HepG2 (cell line): ENCODE measurements around the gene TMEM45A. TPM values are rescaled to one million over a fixed set of nuclear protein-coding genes. Genes with fewer than 3 reads are reported as not detected.

ENCODE experiments used
- ATAC-seq: fragments of 200-7000 bp; cut with Tn5 transposase; 3 replicates; pipeline ENCODE4 v1.9.1; 2020; ENCODE audit warnings: mild to moderate bottlenecking, moderate library complexity
- BruUV-seq: library from RNA; stranded (reverse); fragments of 400-500 nt; replicated peaks from 2 replicates; lab custom pipeline; 2021; lab: Mats Ljungman, UMichigan
- CTCF ChIA-PET: fragments of 300-600 bp; formaldehyde crosslinking; extraction: SDS; loops from one replicate; lab custom pipeline; 2021; ENCODE audit warnings: low total read pairs, inconsistent platforms, low intra/inter-chr PET ratio; lab: Yijun Ruan, JAX
- POLR2A ChIA-PET: fragments of 350-600 bp; sonication (Branson Sonifier 250); formaldehyde crosslinking; loops from one replicate; lab custom pipeline; 2020; ENCODE audit warnings: antibody characterized with exemption, inconsistent platforms; lab: Yijun Ruan, JAX
- DNase-seq: peaks from one replicate; pipeline ENCODE4 v3.0.0-alpha.2; 2015; ENCODE audit warnings: low spot score
- FAIRE-seq: peaks from 3 replicates; lab custom pipeline; 2011; peaks lifted over from hg19 to GRCh38; lab: Jason Lieb, UNC
- H2AFZ ChIP-seq: one replicate; pipeline ENCODE4 v1.6.1; 2011; ENCODE audit warnings: low read length, inconsistent platforms
- H3K27ac ChIP-seq: fragments of 300-600 bp; 3 replicates; pipeline ENCODE4 v1.8.0; 2011; ENCODE audit warnings: mixed run types, mild to moderate bottlenecking, mixed read lengths, low read length, inconsistent platforms; ENCODE audit not compliant: insufficient read depth; ENCODE audit errors: extremely low read length
- H3K27me3 ChIP-seq, 2 experiments: fragments of 200-600 bp in 1 of 2; 2 replicates in 1 of 2; 3 replicates in 1 of 2; pipeline versions ENCODE4 v1.6.0 to v1.8.0; 2011; ENCODE audit warnings: low read length in 2 of 2, mild to moderate bottlenecking in 2 of 2, moderate library complexity in 2 of 2, inconsistent platforms in 1 of 2; ENCODE audit not compliant: insufficient read depth in 2 of 2, control insufficient read depth in 1 of 2
- H3K36me3 ChIP-seq, 2 experiments: fragments of 200-600 bp in 1 of 2; replicated peaks in 1 of 2; 2 replicates in 1 of 2; 3 replicates in 1 of 2; pipeline versions ENCODE4 v1.5.1 to v1.8.0; 2011; ENCODE audit warnings: low read length in 2 of 2, inconsistent platforms in 1 of 2; ENCODE audit not compliant: insufficient read depth in 2 of 2, control insufficient read depth in 1 of 2
- H3K4me1 ChIP-seq: 2 replicates; pipeline ENCODE4 v1.5.1; 2012; ENCODE audit warnings: low read length, inconsistent platforms; ENCODE audit not compliant: insufficient read depth
- H3K4me2 ChIP-seq: 2 replicates; pipeline ENCODE4 v1.6.0; 2011; ENCODE audit warnings: low read depth, low read length, inconsistent platforms
- H3K4me3 ChIP-seq, 3 experiments: fragments of 200-600 bp in 1 of 3; sonication (generic), shearing (Covaris generic) in 1 of 3; replicated peaks in 1 of 3; 2 replicates each; pipeline ENCODE4 v1.5.1; 2011 to 2016; ENCODE audit warnings: low read length in 3 of 3, inconsistent platforms in 2 of 3, low read depth in 2 of 3, mild to moderate bottlenecking in 2 of 3, control low read depth in 1 of 3, mixed read lengths in 1 of 3; ENCODE audit not compliant: insufficient read depth in 1 of 3
- H3K79me2 ChIP-seq: one replicate; pipeline ENCODE4 v1.6.1; 2011; ENCODE audit warnings: low read length, inconsistent platforms; ENCODE audit not compliant: insufficient read depth
- H3K9ac ChIP-seq: 2 replicates; pipeline ENCODE4 v1.6.0; 2011; ENCODE audit warnings: mild to moderate bottlenecking, low read depth, low read length, inconsistent platforms; ENCODE audit not compliant: insufficient read depth
- H3K9me3 ChIP-seq: 2 replicates; pipeline ENCODE4 v1.5.1; 2012; ENCODE audit warnings: mild to moderate bottlenecking, low read length
- H4K20me1 ChIP-seq: 2 replicates; pipeline ENCODE4 v1.6.0; 2011; ENCODE audit warnings: inconsistent platforms, mild to moderate bottlenecking, low read length, moderate library complexity; ENCODE audit not compliant: insufficient read depth
- ATF5 ChIP-seq: sonication (generic); formaldehyde crosslinking; IDR thresholded peaks from 2 replicates; pipeline ENCODE4 v1.4.0; 2020; ENCODE audit warnings: mild to moderate bottlenecking, low read depth, missing genetic modification reagents
- GMEB2 ChIP-seq: IDR thresholded peaks from 2 replicates; pipeline ENCODE4 v1.6.1; 2016; ENCODE audit warnings: missing biosample characterization, missing genetic modification reagents, low read depth
- ZNF660 ChIP-seq: sonication (generic); formaldehyde crosslinking; IDR thresholded peaks from 2 replicates; pipeline ENCODE4 v1.5.1; 2020; ENCODE audit warnings: mild to moderate bottlenecking, low read depth, missing genetic modification reagents, borderline replicate concordance
- WGBS: methylation state at CpG from one replicate; pipeline ENCODE4 v1.1.6; 2017; ENCODE audit warnings: low lambda C conversion rate; 5-methylcytosine and 5-hydroxymethylcytosine counted together
- in situ Hi-C: cut with HindIII; loops from 2 replicates; pipeline ENCODE4 v1.10.0; 2017; ENCODE audit warnings: low pct_unique_long_range_greater_than_20kb; ENCODE audit not compliant: extremely low pct_ligation_motif_present
- intact Hi-C: fragments of 100-400 bp; cut with micrococcal nuclease; formaldehyde crosslinking; loops from one replicate; pipeline ENCODE4 v1.10.0; 2022; ENCODE audit not compliant: unreplicated experiment
- polyA plus RNA-seq, 8 experiments: library from polyadenylated mRNA; depleted of rRNA in 3 of 8; stranded (reverse) in 7 of 8; unstranded in 1 of 8; fragments of >200 nt; fragmentation: Illumina TruSeq in 4 of 8; extraction: Trizol in 4 of 8; gene quantifications; 2 replicates each; pipeline versions ENCODE4 v1.2.1 to v1.2.3, GENCODE V29; 2011 to 2016; ENCODE audit warnings: low read depth in 4 of 8, missing spikeins in 1 of 8, mixed read lengths in 1 of 8; ENCODE audit not compliant: insufficient read depth in 1 of 8
- total RNA-seq, 5 experiments: library from RNA; depleted of rRNA; stranded (reverse); fragments of >200 nt; fragmentation: Illumina TruSeq; extraction: Trizol; gene quantifications; 2 replicates each; pipeline ENCODE4 v1.2.3, GENCODE V29; 2016; ENCODE audit warnings: low read depth in 1 of 5

TMEM45A gene
- total and polyA plus RNA-seq, 2 of the 13 experiments (the other 11 are each of a cell fraction or from before 2014, with no cell fraction given): 14.8 to 38.5 TPM

GRCh38 chr3:100600181-100601042, 108.0 kb downstream of the TMEM45A start:
- no peak for DNase-seq
- H4K20me1 ChIP-seq: no peaks in the 10 kb centered on the region
- WGBS: 57% methylated on average over 5 of the region's 11 CpGs
- H3K9ac ChIP-seq: no peak overlapping the region
- no peak overlapping the region for H3K4me3 ChIP-seq
- CTCF ChIA-PET: no interaction called here
- POLR2A ChIA-PET: no interaction called here
- no peaks in the 10 kb centered on the region for H3K36me3 ChIP-seq
- FAIRE-seq: no peak
- intact Hi-C loops: no loop called here
- TF ChIP-seq ZNF660 (no peak), ATF5 (CRISPR knock-in tag) (no peak), GMEB2 (CRISPR knock-in tag) (no peak)
- TF ChIP-seq, all 625 proteins: peak for 0
- no peaks in the 10 kb centered on the region for H3K79me2 ChIP-seq
- in situ Hi-C loops: loop anchor here (25.0 kb wide), 1 partner anchor 112 kb away; the partner anchor contains the start of gene TFG
- no peak overlapping the region for H3K4me2 ChIP-seq
- no TSS peak for BruUV-seq
- no peak overlapping the region for H3K27ac ChIP-seq
- no peak for ATAC-seq
- no peaks in the 10 kb centered on the region for H3K9me3 ChIP-seq
- peaks cover 39% of the 10 kb centered on the region for H3K4me1 ChIP-seq
- H2AFZ ChIP-seq: no peak overlapping the region
- H3K27me3 ChIP-seq: no peaks in the 10 kb centered on the region
